ENCODE measurements around the gene MCM7. TPM values are rescaled to one million over a fixed set of nuclear protein-coding genes. Genes with fewer than 3 reads are reported as not detected.
"Not testable (repeated sequence)": the region's sequence is repeated elsewhere in the genome, so short reads cannot be mapped to it uniquely, and the experiment has no call there.

The MCM7 gene
- total RNA-seq = 100 to 1,000 TPM; 440 to 452 TPM
- polyA plus RNA-seq = 28.9 TPM

- H3K27me3 ChIP-seq (ENCODE audit: insufficient read depth, low read length, poor library complexity, severe bottlenecking) = no peaks in the 10 kb centered on the region
- Mint-ChIP-seq H3K4me3 (peak within 1 kb of the TSS; percentile 90 to 97 (median 94)), H3K9me3 (no peaks in the 10 kb centered on the region), H3K27me3 (peaks cover 0 to 9% of the 10 kb centered on the region in 2 donors), H3K36me3 (peaks cover 7 to 76% (median 19%) of the 10 kb centered on the region in 3 donors), H3K4me1 (peaks cover 39 to 48% (median 45%) of the 10 kb centered on the region in 3 donors), H3K27ac (peak within 1 kb of the TSS; percentile 94 to 100 (median 96))
- no peaks in the 10 kb centered on the region for H3K9me3 ChIP-seq (ENCODE audit: low read length)
- peak within 1 kb of the TSS; percentile 96 for H3K4me3 ChIP-seq (ENCODE audit: low read length)
- H3K4me1 ChIP-seq (ENCODE audit: insufficient read depth, low read length) = peaks cover 21% of the 10 kb centered on the region
- peak; percentile 94 to 97 (median 95) for DNase-seq
- peak within 1 kb of the TSS; percentile 85 for H3K27ac ChIP-seq (ENCODE audit: low read depth, low read length)
- H3K36me3 ChIP-seq (ENCODE audit: insufficient read depth, low read length) = peaks cover 29% of the 10 kb centered on the region
- POLR2A ChIA-PET = interaction anchor here (0.6 to 3.5 kb wide), 18 partner anchors 11 to 1116 kb away, joined by 3 to 50 read pairs (median 6); partner anchors contain the start of genes COPS6, MBLAC1, PLOD3 and PPP1R35
- CTCF ChIA-PET = interaction anchor here (1.1 to 3.8 kb wide), 10 partner anchors 9 to 117 kb away, joined by 3 to 19 read pairs (median 4); partner anchors contain the start of genes MBLAC1 and ZNF3
Observed at GRCh38 chr7:100101016-100101862, at the start of gene MCM7, which contains the start of gene AP4M1. Gene MCM7 (minus strand): TSS chr7:100101397. CDS start chr7:100101294, 103 bp downstream. Gene AP4M1 (plus strand): TSS chr7:100101643. CDS start chr7:100101715, 72 bp downstream.

GRCh38 chr7:100148559-100149328 lies 47.5 kb upstream of the MCM7 start, which contains the start of gene LAMTOR4:
Gene LAMTOR4 (plus strand): TSS chr7:100148918. CDS start chr7:100148973, 55 bp downstream.
- Histone ChIP-seq H3K4me1 (ENCODE audit: insufficient read depth, low read length) (peaks cover 29% of the 10 kb centered on the region), H3K36me3 (ENCODE audit: insufficient read depth, low read length) (no peaks in the 10 kb centered on the region), H3K27ac (ENCODE audit: low read depth, low read length) (peak within 1 kb of the TSS; percentile 87), H3K4me3 (ENCODE audit: low read length) (peak within 1 kb of the TSS; percentile 83), H3K9me3 (ENCODE audit: low read length) (no peaks in the 10 kb centered on the region), H3K27me3 (ENCODE audit: insufficient read depth, low read length, poor library complexity, severe bottlenecking) (no peaks in the 10 kb centered on the region)
- Mint-ChIP-seq H3K4me1 (peaks cover 27 to 44% (median 43%) of the 10 kb centered on the region in 3 donors), H3K9me3 (no peaks in the 10 kb centered on the region), H3K36me3 (peaks cover 0 to 38% (median 13%) of the 10 kb centered on the region in 3 donors), H3K27ac (peak within 1 kb of the TSS; percentile 85 to 99 (median 96)), H3K4me3 (peak within 1 kb of the TSS; percentile 82 to 99 (median 95)), H3K27me3 (no peaks in the 10 kb centered on the region)
- DNase-seq = peak; percentile 97 to 99 (median 98)
- ChIA-PET POLR2A (interaction anchor here (0.6 to 2.6 kb wide), 14 partner anchors 9 to 726 kb away, joined by 3 to 23 read pairs (median 4); partner anchors contain the start of genes FBXO24, GAL3ST4, GPC2 and LRCH4), CTCF (interaction anchor here (0.6 to 2.9 kb wide), 8 partner anchors 10 to 69 kb away, joined by 3 to 23 read pairs (median 4); partner anchors contain the start of genes GPC2, STAG3 and TRAPPC14)

DNA sequence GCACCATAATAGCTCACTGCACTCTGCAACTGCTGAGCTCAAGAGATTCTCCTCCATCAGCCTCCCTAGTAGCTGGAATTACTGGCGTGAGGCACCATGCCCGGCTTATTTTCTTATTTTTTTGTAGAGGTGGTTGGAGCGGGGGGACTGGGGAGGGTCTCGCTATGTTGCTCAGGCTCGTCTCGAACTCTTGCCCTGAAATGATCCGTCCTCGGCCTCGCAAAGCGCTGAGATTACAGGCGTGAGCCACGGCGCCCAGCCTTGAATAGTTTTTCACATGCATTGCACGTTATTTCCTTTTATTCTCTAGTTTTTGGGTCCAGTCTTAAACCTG lies 47.0 kb upstream of the MCM7 start:
- peaks cover 0 to 33% (median 13%) of the 10 kb centered on the region in 3 donors for H3K36me3 Mint-ChIP-seq
- H3K27ac Mint-ChIP-seq = peak overlapping the region; percentile 85 to 99 (median 96)
- H3K9me3 Mint-ChIP-seq = no peaks in the 10 kb centered on the region
- Histone ChIP-seq H3K27me3 (ENCODE audit: insufficient read depth, low read length, poor library complexity, severe bottlenecking) (no peaks in the 10 kb centered on the region), H3K36me3 (ENCODE audit: insufficient read depth, low read length) (no peaks in the 10 kb centered on the region), H3K9me3 (ENCODE audit: low read length) (no peaks in the 10 kb centered on the region), H3K4me1 (ENCODE audit: insufficient read depth, low read length) (peaks cover 29% of the 10 kb centered on the region), H3K4me3 (ENCODE audit: low read length) (peak overlapping the region; percentile 83), H3K27ac (ENCODE audit: low read depth, low read length) (peak overlapping the region; percentile 87)
- no peaks in the 10 kb centered on the region for H3K27me3 Mint-ChIP-seq
- DNase-seq = no peak
- peaks cover 27 to 39% (median 37%) of the 10 kb centered on the region in 3 donors for H3K4me1 Mint-ChIP-seq
- peak overlapping the region; percentile 82 to 99 (median 95) for H3K4me3 Mint-ChIP-seq
- CTCF ChIA-PET = interaction anchor here (0.6 to 2.9 kb wide), 9 partner anchors 11 to 70 kb away, joined by 3 to 23 read pairs (median 3); partner anchors contain the start of genes GPC2, STAG3 and TRAPPC14
- POLR2A ChIA-PET = interaction anchor here (0.6 to 2.6 kb wide), 12 partner anchors 8 to 524 kb away, joined by 3 to 23 read pairs (median 5); partner anchors contain the start of genes GAL3ST4, GPC2, MBLAC1 and STAG3

- H3K4me3 ChIP-seq (ENCODE audit: low read length) = no peak overlapping the region
- POLR2A ChIA-PET = interaction anchor here (0.7 to 2.6 kb wide), 2 partner anchors 11 to 97 kb away, joined by 5 to 23 read pairs; partner anchors contain the start of gene TRAPPC14
- no peak overlapping the region for H3K27ac ChIP-seq (ENCODE audit: low read depth, low read length)
- H3K27ac Mint-ChIP-seq = peak overlapping the region in 2 of 8 donors; percentile 58 to 85
- peak overlapping the region in 1 of 7 donors; percentile 78 for H3K4me3 Mint-ChIP-seq
- H3K4me1 ChIP-seq (ENCODE audit: insufficient read depth, low read length) = peaks cover 23% of the 10 kb centered on the region
- peaks cover 0 to 24% (median 8%) of the 10 kb centered on the region in 3 donors for H3K36me3 Mint-ChIP-seq
- H3K27me3 Mint-ChIP-seq = no peaks in the 10 kb centered on the region
- H3K4me1 Mint-ChIP-seq = peaks cover 23 to 34% (median 29%) of the 10 kb centered on the region in 3 donors
- no peaks in the 10 kb centered on the region for H3K27me3 ChIP-seq (ENCODE audit: insufficient read depth, low read length, poor library complexity, severe bottlenecking)
- CTCF ChIA-PET = interaction anchor here (1.4 to 2.9 kb wide), 4 partner anchors 11 to 71 kb away, joined by 3 to 23 read pairs (median 4); no protein-coding TSS in a partner anchor
- H3K9me3 Mint-ChIP-seq = no peaks in the 10 kb centered on the region
- DNase-seq = no peak
- H3K36me3 ChIP-seq (ENCODE audit: insufficient read depth, low read length) = no peaks in the 10 kb centered on the region
- no peaks in the 10 kb centered on the region for H3K9me3 ChIP-seq (ENCODE audit: low read length)
Observed at GRCh38 chr7:100147278-100147677, 46.1 kb upstream of the MCM7 start.

GRCh38 chr7:100146350-100146749 lies 45.2 kb upstream of the MCM7 start:
- CTCF ChIA-PET = interaction anchor here (0.8 to 1.4 kb wide), 2 partner anchors 40 to 44 kb away, joined by 3 to 4 read pairs; no protein-coding TSS in a partner anchor
- H3K4me3 Mint-ChIP-seq; H3K9me3 ChIP-seq (ENCODE audit: low read length); H3K27ac Mint-ChIP-seq; H3K9me3 Mint-ChIP-seq; H3K27me3 Mint-ChIP-seq; H3K36me3 ChIP-seq (ENCODE audit: insufficient read depth, low read length); DNase-seq; H3K4me3 ChIP-seq (ENCODE audit: low read length); H3K27ac ChIP-seq (ENCODE audit: low read depth, low read length); H3K27me3 ChIP-seq (ENCODE audit: insufficient read depth, low read length, poor library complexity, severe bottlenecking): not testable (repeated sequence)
- Mint-ChIP-seq H3K36me3 (peaks cover 0 to 17% (median 6%) of the 10 kb centered on the region in 3 donors), H3K4me1 (peaks cover 19 to 26% (median 22%) of the 10 kb centered on the region in 3 donors)
- POLR2A ChIA-PET = interaction anchor here (0.7 kb wide), 1 partner anchor 31 kb away, joined by 3 read pairs; the partner anchor contains the start of gene GPC2
- peaks cover 16% of the 10 kb centered on the region for H3K4me1 ChIP-seq (ENCODE audit: insufficient read depth, low read length)

- ChIA-PET CTCF (interaction anchor here (1.0 to 1.6 kb wide), 2 partner anchors 10 to 14 kb away, joined by 4 to 6 read pairs; no protein-coding TSS in a partner anchor), POLR2A (interaction anchor here (0.5 to 0.7 kb wide), 2 partner anchors 16 to 286 kb away, joined by 3 to 9 read pairs; partner anchors contain the start of genes TRAPPC14 and ZCWPW1)
- H3K4me3 Mint-ChIP-seq = no peak overlapping the region
- peaks cover 0 to 11% of the 10 kb centered on the region in 2 donors for H3K27me3 Mint-ChIP-seq
- H3K4me1 Mint-ChIP-seq = peaks cover 0 to 4% (median 4%) of the 10 kb centered on the region in 3 donors
- DNase-seq = no peak
- H3K27ac Mint-ChIP-seq = no peak overlapping the region
- no peaks in the 10 kb centered on the region for H3K9me3 ChIP-seq (ENCODE audit: low read length)
- no peaks in the 10 kb centered on the region for H3K36me3 ChIP-seq (ENCODE audit: insufficient read depth, low read length)
- H3K4me3 ChIP-seq (ENCODE audit: low read length) = no peak overlapping the region
- H3K36me3 Mint-ChIP-seq = peaks cover 0 to 2% (median 0%) of the 10 kb centered on the region in 3 donors
- H3K27ac ChIP-seq (ENCODE audit: low read depth, low read length) = no peak overlapping the region
- H3K4me1 ChIP-seq (ENCODE audit: insufficient read depth, low read length) = no peaks in the 10 kb centered on the region
- H3K9me3 Mint-ChIP-seq = no peaks in the 10 kb centered on the region
- no peaks in the 10 kb centered on the region for H3K27me3 ChIP-seq (ENCODE audit: insufficient read depth, low read length, poor library complexity, severe bottlenecking)
Observed at GRCh38 chr7:100142461-100142860, 41.3 kb upstream of the MCM7 start.

DNA sequence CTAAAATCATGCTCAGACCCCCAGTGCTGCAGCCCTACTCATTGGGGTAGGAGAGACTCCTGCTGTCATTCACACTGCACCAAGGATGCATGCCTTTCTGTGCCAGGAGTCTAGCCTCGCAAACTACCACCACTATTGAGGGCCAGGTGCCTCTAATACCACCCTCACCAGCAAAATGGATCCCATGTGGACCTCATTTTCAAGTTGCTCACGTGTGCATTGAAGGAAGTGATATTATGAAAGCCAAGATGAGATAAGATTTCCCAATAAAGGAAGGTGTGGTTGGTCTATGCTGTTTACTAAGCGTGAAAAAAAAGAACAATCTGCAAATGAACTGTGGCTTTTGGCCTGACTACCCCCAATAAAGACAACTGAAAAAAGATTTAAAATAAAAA lies 40.4 kb upstream of the MCM7 start:
- Mint-ChIP-seq H3K9me3 (no peaks in the 10 kb centered on the region), H3K36me3 (peaks cover 0 to 2% (median 0%) of the 10 kb centered on the region in 3 donors), H3K27ac (peak overlapping the region in 1 of 8 donors; percentile 63), H3K4me3 (no peak overlapping the region), H3K4me1 (peaks cover 0 to 4% (median 4%) of the 10 kb centered on the region in 3 donors), H3K27me3 (peaks cover 0 to 11% of the 10 kb centered on the region in 2 donors)
- ChIA-PET POLR2A (no interaction called here), CTCF (interaction anchor here (1.6 kb wide), 1 partner anchor 15 kb away, joined by 6 read pairs; no protein-coding TSS in a partner anchor)
- no peak for DNase-seq
- H3K4me1 ChIP-seq (ENCODE audit: insufficient read depth, low read length) = no peaks in the 10 kb centered on the region
- H3K27ac ChIP-seq (ENCODE audit: low read depth, low read length) = no peak overlapping the region
- no peaks in the 10 kb centered on the region for H3K27me3 ChIP-seq (ENCODE audit: insufficient read depth, low read length, poor library complexity, severe bottlenecking)
- H3K36me3 ChIP-seq (ENCODE audit: insufficient read depth, low read length) = no peaks in the 10 kb centered on the region
- no peaks in the 10 kb centered on the region for H3K9me3 ChIP-seq (ENCODE audit: low read length)
- no peak overlapping the region for H3K4me3 ChIP-seq (ENCODE audit: low read length)

All from CD8-positive, alpha-beta memory T cell (primary cell).